HG03575 (cell line): ENCODE measurements around the gene STARD9.

Experiments used
- ATAC-seq: cut with Tn5 transposase; IDR thresholded peaks from one replicate; pipeline ENCODE4 v1.9.1; 2021; ENCODE audit not compliant: unreplicated experiment, insufficient number of reproducible peaks, low FRiP score; ENCODE audit errors: extremely low read depth

The STARD9 gene

DNA sequence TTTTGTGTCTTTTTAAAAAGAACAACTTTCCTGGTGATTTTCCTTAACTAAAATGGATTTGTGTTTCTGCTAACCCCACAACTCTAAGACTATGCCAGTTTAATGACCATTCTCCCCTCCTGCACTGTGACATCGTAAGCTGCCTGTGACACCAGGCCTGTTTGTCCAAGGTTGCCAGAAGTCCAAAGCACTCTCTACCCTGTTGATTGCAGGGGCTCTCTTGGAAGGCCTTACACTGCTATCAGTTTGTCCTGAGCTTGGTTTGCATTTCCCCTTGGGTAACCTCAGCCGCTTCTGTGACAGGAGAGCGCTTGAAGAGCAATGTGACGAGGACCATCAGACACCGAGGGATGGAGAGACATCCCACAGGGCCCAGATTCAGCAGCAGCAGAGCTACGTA lies 105.7 kb downstream of the STARD9 start:
- no peak for ATAC-seq

GRCh38 chr15:42686281-42686680 lies 110.9 kb downstream of the STARD9 start:
- no peak for ATAC-seq

GRCh38 chr15:42687740-42688139 lies 112.3 kb downstream of the STARD9 start:
- no peak for ATAC-seq

DNA sequence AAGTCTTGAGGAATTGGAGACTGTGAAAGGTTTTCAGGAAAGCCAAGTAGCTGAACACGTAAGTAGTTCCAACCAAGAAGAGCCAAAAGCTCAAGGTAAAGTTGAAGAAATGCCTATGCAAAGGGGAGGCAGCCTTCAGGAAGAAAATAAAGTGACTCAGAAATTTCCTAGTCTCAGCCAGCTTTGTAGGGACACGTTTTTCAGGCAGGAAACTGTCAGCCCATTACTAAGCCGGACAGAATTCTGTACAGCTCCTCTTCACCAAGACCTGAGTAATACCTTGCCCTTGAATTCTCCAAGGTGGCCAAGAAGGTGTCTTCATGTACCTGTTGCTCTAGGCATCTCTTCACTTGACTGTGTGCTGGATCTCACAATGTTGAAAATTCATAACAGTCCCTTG lies 112.9 kb downstream of the STARD9 start:
- no peak for ATAC-seq

- ATAC-seq: no peak
These were observed 115.9 kb downstream of the STARD9 start for GRCh38 chr15:42691308-42691707.

GRCh38 chr15:42691770-42692169 lies 116.4 kb downstream of the STARD9 start:
- ATAC-seq: no peak

DNA sequence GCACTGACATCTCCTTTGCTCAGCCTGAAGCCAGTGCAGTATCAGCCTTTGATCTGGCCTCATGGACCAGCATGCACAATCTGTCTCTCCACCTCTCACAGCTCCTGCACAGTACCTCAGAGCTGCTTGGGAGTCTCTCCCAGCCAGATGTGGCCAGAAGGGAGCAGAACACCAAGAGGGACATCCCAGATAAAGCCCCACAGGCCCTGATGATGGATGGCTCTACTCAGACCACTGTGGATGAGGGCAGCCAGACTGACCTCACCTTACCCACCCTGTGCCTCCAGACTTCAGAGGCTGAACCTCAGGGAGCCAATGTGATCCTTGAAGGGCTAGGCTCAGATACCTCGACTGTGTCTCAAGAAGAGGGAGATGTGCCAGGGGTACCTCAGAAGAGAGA lies 117.1 kb downstream of the STARD9 start:
- ATAC-seq: no peak

DNA sequence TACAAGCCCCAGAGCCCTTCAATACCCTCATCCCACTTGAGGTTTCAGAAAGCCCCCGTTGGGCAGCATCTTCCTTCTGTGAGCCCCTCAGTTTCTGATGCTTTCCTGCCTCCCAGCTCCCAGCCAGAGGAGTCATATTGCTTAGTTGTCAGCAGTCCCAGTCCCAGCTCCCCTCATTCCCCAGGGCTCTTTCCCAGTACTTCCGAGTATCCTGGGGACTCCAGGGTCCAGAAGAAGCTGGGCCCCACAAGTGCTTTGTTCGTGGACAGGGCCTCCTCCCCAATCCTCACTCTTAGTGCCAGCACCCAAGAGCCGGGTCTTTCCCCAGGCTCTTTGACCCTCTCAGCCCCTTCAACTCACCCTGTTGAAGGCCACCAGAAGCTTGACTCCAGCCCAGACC lies 117.6 kb downstream of the STARD9 start:
- ATAC-seq: no peak

- no peak for ATAC-seq
These were observed 118.1 kb downstream of the STARD9 start for GRCh38 chr15:42693496-42693895.

- no peak for ATAC-seq
These were observed 118.5 kb downstream of the STARD9 start for GRCh38 chr15:42693942-42694341.

GRCh38 chr15:42694398-42694797 lies 119.0 kb downstream of the STARD9 start:
- ATAC-seq: no peak

DNA sequence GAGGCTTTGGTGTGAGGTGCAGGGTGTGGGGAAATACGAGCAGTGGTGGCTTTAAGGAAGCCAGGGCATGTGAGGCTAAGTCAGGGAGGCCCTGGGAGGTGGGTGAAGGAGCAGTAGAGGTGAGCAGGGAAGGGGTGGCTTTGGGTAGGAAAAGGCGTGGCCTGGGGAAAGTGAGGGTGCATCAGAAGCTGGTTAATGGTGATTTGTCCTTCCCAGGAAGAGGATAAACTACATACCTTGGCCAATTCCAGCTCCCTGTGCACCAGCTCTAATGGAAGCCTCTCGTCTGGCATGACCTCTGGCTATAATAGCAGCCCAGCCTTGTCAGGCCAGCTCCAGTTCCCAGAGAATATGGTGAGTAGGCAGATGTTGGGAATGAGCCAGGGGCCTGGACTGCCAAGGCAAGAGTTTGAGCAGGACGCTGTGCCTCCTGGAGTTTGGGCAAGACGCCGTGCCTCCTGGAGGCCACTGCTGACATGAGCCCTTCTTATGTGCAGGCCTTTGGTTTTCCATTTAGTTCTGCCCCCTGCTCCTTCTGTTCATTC lies 120.2 kb downstream of the STARD9 start:
- ATAC-seq: no peak

DNA sequence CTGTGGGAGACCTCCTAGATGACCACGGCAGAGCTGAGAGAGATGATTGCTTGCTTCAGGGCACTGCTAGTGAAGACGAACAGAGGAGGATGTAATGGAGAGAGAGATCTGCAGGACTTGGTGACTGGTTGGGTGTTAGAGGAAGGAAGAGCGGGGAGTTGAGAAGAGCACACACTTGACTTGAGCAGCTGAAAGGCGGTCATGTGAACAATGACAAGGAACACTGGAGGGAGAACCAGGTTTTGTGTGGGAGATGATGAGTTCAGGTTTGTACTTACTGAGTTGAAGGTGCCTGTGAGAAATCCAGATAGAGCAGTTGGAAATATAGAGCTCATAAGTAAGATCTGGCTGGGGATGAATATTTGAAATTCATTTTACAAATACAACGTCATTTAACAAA lies 121.2 kb downstream of the STARD9 start:
- ATAC-seq: no peak

DNA sequence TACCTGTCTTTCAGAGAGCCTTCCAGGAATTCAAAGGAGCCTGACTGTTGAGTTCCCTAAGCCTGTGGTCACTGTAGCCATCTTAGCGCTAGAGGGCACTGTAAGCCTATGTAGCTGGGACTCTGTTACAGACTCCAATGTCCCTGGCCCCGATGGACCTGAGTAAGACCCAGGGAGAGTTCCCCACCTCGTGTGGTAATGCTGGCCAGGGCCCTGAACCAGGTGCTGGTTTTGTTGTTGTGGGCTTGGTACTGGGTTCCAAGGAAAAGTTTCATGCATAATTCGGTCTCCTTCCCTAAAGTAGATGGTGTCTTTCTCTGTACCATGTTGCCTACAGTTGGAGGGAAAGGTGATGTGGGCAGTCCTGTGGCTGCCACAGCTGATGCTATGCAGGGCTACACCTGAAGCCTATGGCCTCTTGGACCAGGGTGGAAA lies 129.1 kb downstream of the STARD9 start:
- no peak for ATAC-seq

DNA sequence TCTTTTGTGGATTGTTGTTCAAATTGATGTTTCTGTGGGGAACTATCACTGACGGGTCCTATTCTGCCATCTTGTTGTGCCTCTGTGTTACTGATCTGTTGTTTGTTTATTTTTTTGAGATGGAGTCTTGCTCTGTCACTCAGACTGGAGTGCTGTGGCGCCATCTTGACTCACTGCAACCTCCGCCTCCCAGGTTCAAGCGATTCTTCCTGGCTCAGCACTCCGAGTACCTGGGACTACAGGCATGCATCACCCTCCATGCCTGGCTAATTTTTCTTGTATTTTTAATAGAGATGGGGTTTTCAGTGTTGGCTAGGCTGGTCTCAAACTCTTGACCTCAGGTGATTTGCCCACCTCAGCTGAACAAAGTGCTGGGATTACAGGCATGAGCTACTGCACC lies 129.9 kb downstream of the STARD9 start:
- no peak for ATAC-seq

DNA sequence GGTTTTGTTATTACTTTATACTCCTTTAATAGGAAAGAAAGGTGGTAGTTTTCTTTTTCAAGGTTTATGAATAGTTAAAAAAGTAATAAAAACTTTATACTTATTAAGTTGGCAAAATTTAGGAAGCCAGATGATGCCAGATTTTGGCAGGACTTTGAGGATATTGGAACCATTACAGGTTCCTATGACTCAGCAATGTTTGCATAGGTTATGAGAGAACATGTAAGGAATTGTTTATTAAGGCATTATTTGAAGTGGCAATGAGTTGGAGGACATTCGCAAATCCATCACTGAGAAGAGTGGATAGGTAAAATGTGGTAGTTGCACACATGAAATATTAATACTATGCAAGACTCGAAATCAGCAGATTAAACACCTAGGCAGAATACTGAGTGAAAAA lies 131.7 kb downstream of the STARD9 start:
- no peak for ATAC-seq

DNA sequence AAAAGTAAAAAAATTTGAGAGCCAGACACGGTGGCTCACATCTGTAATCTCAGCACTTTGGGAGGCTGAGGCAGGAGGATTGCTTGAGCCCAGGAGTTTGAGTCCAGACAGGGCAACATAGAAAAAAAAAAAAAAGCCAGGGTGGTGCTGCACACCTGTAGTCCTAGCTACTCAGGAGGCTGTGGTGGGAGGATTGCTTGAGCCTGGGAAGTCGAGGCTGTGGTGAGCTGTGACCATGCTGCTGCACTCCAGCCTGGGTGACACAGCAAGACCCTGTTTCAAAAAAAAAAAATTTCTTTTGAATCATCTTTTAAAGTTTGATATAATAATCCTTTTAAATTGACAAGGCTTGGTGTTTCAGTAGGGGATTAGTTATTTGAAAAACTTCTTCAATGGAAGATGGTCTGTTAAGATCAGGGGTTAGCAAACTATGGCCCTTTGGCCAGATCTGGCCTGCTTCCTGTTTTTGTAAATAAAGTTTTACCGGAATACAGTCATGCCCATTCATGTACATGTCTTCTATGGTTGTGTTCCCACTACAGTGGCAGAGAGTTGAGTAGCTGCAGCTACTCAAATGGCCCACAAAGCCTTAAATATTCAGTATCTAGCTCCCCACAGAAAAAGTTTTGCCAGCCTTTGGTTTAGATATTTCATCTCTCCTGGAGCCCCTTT lies 132.6 kb downstream of the STARD9 start:
- ATAC-seq: no peak

GRCh38 chr15:42710662-42711061 lies 135.3 kb downstream of the STARD9 start:
- ATAC-seq: no peak

- ATAC-seq: no peak
These were observed 136.3 kb downstream of the STARD9 start for GRCh38 chr15:42711746-42712145.

- no peak for ATAC-seq
These were observed 137.2 kb downstream of the STARD9 start for GRCh38 chr15:42712584-42712983.

GRCh38 chr15:42716125-42716524 lies 140.7 kb downstream of the STARD9 start:
- no peak for ATAC-seq
